HepG2 (cell line): ENCODE results near the gene ARL5A. TPM values are rescaled to one million over a fixed set of nuclear protein-coding genes. Genes with fewer than 3 reads are reported as not detected.

Experiments
- BHLHE40 ChIP-seq: IDR thresholded peaks from 2 replicates; pipeline ENCODE4 v1.6.1; 2011; ENCODE audit warnings: low read length, improper control_type of control experiment
- CC2D1A ChIP-seq: sonication (generic); formaldehyde crosslinking; IDR thresholded peaks from 2 replicates; pipeline ENCODE4 v1.8.1; 2023; ENCODE audit warnings: mild to moderate bottlenecking, missing genetic modification reagents
- CCDC6 ChIP-seq: sonication (generic); formaldehyde crosslinking; IDR thresholded peaks from 2 replicates; pipeline ENCODE4 v1.8.1; 2022; ENCODE audit warnings: mild to moderate bottlenecking, missing genetic modification reagents, moderate library complexity
- HNF4A ChIP-seq: sonication (generic); formaldehyde crosslinking; IDR thresholded peaks from 2 replicates; pipeline ENCODE4 v1.4.0; 2020; ENCODE audit warnings: missing genetic modification reagents
- HNRNPH1 ChIP-seq: fragments of 200-400 bp; formaldehyde crosslinking; optimal IDR thresholded peaks from 2 replicates; pipeline ENCODE3; 2017; ENCODE audit warnings: mild to moderate bottlenecking, low read depth, low read length
- IRF2 ChIP-seq: IDR thresholded peaks from 2 replicates; pipeline ENCODE4 v1.6.1; 2018; ENCODE audit warnings: missing genetic modification reagents, missing compliant biosample characterization
- MTF1 ChIP-seq: sonication (generic); formaldehyde crosslinking; IDR thresholded peaks from 2 replicates; pipeline ENCODE4 v1.5.0; 2020; ENCODE audit warnings: missing genetic modification reagents
- MZF1 ChIP-seq: sonication (generic); formaldehyde crosslinking; IDR thresholded peaks from 2 replicates; pipeline ENCODE4 v1.8.1; 2023; ENCODE audit warnings: mild to moderate bottlenecking, missing genetic modification reagents, borderline replicate concordance
- NFKB2 ChIP-seq: sonication (generic); formaldehyde crosslinking; IDR thresholded peaks from 2 replicates; pipeline ENCODE4 v1.4.0; 2020; ENCODE audit warnings: missing genetic modification reagents, borderline replicate concordance
- NR3C1 ChIP-seq: sonication (generic); formaldehyde crosslinking; IDR thresholded peaks from 2 replicates; pipeline ENCODE4 v1.4.0; 2020; ENCODE audit warnings: missing genetic modification reagents
- ONECUT2 ChIP-seq: sonication (generic); formaldehyde crosslinking; IDR thresholded peaks from 2 replicates; pipeline ENCODE4 v1.4.0; 2020; ENCODE audit warnings: missing genetic modification reagents
- PAWR ChIP-seq: sonication (generic); formaldehyde crosslinking; IDR thresholded peaks from 2 replicates; pipeline ENCODE4 v1.4.0; 2020; ENCODE audit warnings: missing genetic modification reagents, mild to moderate bottlenecking, borderline replicate concordance
- RNF2 ChIP-seq: fragments of 450-650 bp; conservative IDR thresholded peaks from 2 replicates; pipeline ENCODE4 v1.6.1; 2016; ENCODE audit warnings: low read depth
- SAP130 ChIP-seq: IDR thresholded peaks from 2 replicates; pipeline ENCODE4 v1.6.1; 2016; ENCODE audit warnings: low read depth
- SCMH1 ChIP-seq: sonication (generic); formaldehyde crosslinking; IDR thresholded peaks from 2 replicates; pipeline ENCODE4 v1.9.0; 2021; ENCODE audit warnings: missing genetic modification reagents, mild to moderate bottlenecking, borderline replicate concordance
- SNAI1 ChIP-seq: sonication (generic); formaldehyde crosslinking; IDR thresholded peaks from 2 replicates; pipeline ENCODE4 v1.5.0; 2020; ENCODE audit warnings: mild to moderate bottlenecking, missing genetic modification reagents, borderline replicate concordance
- TIGD3 ChIP-seq: sonication (generic); formaldehyde crosslinking; IDR thresholded peaks from 2 replicates; pipeline ENCODE4 v1.5.1; 2020; ENCODE audit warnings: mild to moderate bottlenecking, missing genetic modification reagents, borderline replicate concordance
- TP53 ChIP-seq: sonication (generic); formaldehyde crosslinking; conservative IDR thresholded peaks from 2 replicates; pipeline ENCODE4 v1.4.0; 2020; ENCODE audit warnings: missing genetic modification reagents
- YEATS4 ChIP-seq: sonication (generic); formaldehyde crosslinking; IDR thresholded peaks from 2 replicates; pipeline ENCODE4 v1.4.0; 2020; ENCODE audit warnings: missing genetic modification reagents, borderline replicate concordance
- ZC3H4 ChIP-seq: sonication (generic); formaldehyde crosslinking; IDR thresholded peaks from 2 replicates; pipeline ENCODE4 v1.4.0; 2020; ENCODE audit warnings: missing genetic modification reagents, borderline replicate concordance
- ZFP41 ChIP-seq: sonication (generic); formaldehyde crosslinking; IDR thresholded peaks from 2 replicates; pipeline ENCODE4 v1.4.0; 2020; ENCODE audit warnings: mild to moderate bottlenecking, missing genetic modification reagents, borderline replicate concordance
- ZNF160 ChIP-seq: sonication (generic); formaldehyde crosslinking; IDR thresholded peaks from 2 replicates; pipeline ENCODE4 v1.8.0; 2022; ENCODE audit warnings: mild to moderate bottlenecking, inconsistent platforms, missing genetic modification reagents
- ZNF496 ChIP-seq: sonication (generic); formaldehyde crosslinking; IDR thresholded peaks from 2 replicates; pipeline ENCODE4 v1.8.1; 2023; ENCODE audit warnings: mild to moderate bottlenecking, moderate library complexity, missing genetic modification reagents; ENCODE audit not compliant: insufficient replicate concordance
- ZNF530 ChIP-seq: sonication (generic); formaldehyde crosslinking; IDR thresholded peaks from 2 replicates; pipeline ENCODE4 v1.5.0; 2020; ENCODE audit warnings: low read depth, mild to moderate bottlenecking, missing genetic modification reagents
- ZNF770 ChIP-seq: sonication (generic); formaldehyde crosslinking; IDR thresholded peaks from 2 replicates; pipeline ENCODE4 v1.5.0; 2020; ENCODE audit warnings: mild to moderate bottlenecking, missing genetic modification reagents
- ZSCAN9 ChIP-seq: IDR thresholded peaks from 2 replicates; pipeline ENCODE4 v1.6.1; 2016; ENCODE audit warnings: borderline replicate concordance
- polyA plus RNA-seq, 8 experiments: library from polyadenylated mRNA; depleted of rRNA in 3 of 8; stranded (reverse) in 7 of 8; unstranded in 1 of 8; fragments of >200 nt; fragmentation: Illumina TruSeq in 4 of 8; extraction: Trizol in 4 of 8; gene quantifications; 2 replicates each; pipeline versions ENCODE4 v1.2.1 to v1.2.3, GENCODE V29; 2011 to 2016; ENCODE audit warnings: low read depth in 4 of 8, missing spikeins in 1 of 8, mixed read lengths in 1 of 8; ENCODE audit not compliant: insufficient read depth in 1 of 8
- total RNA-seq, 5 experiments: library from RNA; depleted of rRNA; stranded (reverse); fragments of >200 nt; fragmentation: Illumina TruSeq; extraction: Trizol; gene quantifications; 2 replicates each; pipeline ENCODE4 v1.2.3, GENCODE V29; 2016; ENCODE audit warnings: low read depth in 1 of 5
- TF ChIP-seq, protein P1 (sequence below): sonication (generic); formaldehyde crosslinking; conservative IDR thresholded peaks from 2 replicates; pipeline ENCODE4 v1.8.0; 2022; ENCODE audit warnings: low read depth, missing genetic modification reagents

ARL5A gene
- total and polyA plus RNA-seq, 2 of the 13 experiments (the other 11 are each of a cell fraction or from before 2014, with no cell fraction given): 47.5 to 149 TPM

DNA sequence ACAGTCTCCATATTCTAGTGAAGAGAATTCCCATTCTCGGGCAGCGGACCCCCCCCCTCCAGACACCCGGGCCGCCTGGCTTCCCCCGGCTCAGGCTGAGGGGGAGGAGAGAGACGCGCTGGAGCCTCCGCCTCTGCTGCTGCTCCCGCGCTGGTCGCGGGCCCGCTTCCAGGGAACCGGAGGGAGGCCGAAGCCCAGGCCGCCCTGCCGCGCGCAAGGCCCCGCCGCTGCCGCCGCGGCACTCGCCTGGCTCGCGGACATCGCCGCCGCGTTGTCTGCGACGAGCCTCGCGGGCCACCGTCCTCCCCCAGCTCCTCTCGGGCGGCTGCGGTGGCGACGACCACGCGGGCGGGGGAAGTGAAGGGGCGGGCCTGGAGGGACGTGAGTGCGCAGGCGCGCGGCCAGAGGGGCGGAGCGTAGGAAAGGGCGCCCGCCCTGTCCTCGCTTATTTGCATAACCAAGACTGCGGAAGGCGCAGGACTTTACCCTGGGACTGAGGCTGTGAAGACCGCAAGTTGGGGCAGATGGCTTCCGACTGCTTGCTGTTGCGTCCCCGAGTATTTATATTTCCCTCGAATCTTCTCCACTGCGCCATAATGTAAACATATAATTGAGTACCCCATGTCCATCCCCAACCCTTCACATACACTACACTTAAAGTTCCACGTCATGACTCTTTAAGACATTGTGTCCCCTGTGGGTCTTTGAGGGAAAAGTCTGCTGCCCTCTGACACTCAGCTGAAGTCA, at the start of gene ARL5A (continued):
- 0 out of 2 replicates have a peak, but pooled peaks have one; percentile 14 for TF ChIP-seq ZSCAN9 (CRISPR knock-in tag)
- peak; percentile 79 for TF ChIP-seq RNF2
- TF ChIP-seq HNF4A (CRISPR knock-in tag): peak; percentile 79
- TF ChIP-seq BHLHE40: peak; percentile 23; the same call in 1 of the 2 replicates
- TF ChIP-seq NR3C1 (CRISPR knock-in tag): no peak
- no peak for TF ChIP-seq CC2D1A
- no peak for TF ChIP-seq TIGD3 (CRISPR knock-in tag)
- TF ChIP-seq IRF2 (CRISPR knock-in tag): peak; percentile 89
- peak; percentile 92 for TF ChIP-seq CCDC6
- no peak for TF ChIP-seq ZFP41 (CRISPR knock-in tag)
- no peak; the same call in 1 of the 2 replicates for TF ChIP-seq MZF1
- TF ChIP-seq ONECUT2 (CRISPR knock-in tag): no peak
- no peak for TF ChIP-seq SCMH1 (CRISPR knock-in tag)
- TF ChIP-seq ZNF496 (CRISPR knock-in tag): no peak
- TF ChIP-seq ZC3H4: no peak; the same call in 1 of the 2 replicates
- TF ChIP-seq, protein P1, sequence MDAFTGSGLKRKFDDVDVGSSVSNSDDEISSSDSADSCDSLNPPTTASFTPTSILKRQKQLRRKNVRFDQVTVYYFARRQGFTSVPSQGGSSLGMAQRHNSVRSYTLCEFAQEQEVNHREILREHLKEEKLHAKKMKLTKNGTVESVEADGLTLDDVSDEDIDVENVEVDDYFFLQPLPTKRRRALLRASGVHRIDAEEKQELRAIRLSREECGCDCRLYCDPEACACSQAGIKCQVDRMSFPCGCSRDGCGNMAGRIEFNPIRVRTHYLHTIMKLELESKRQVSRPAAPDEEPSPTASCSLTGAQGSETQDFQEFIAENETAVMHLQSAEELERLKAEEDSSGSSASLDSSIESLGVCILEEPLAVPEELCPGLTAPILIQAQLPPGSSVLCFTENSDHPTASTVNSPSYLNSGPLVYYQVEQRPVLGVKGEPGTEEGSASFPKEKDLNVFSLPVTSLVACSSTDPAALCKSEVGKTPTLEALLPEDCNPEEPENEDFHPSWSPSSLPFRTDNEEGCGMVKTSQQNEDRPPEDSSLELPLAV (CRISPR knock-in tag): no peak
- peak; percentile 99 for TF ChIP-seq YEATS4 (CRISPR knock-in tag)
- TF ChIP-seq ZNF160: peak; percentile 76; the same call in 1 of the 2 replicates
- peak; percentile 71 for TF ChIP-seq ZNF770 (CRISPR knock-in tag)
- peak; percentile 89 for TF ChIP-seq NFKB2 (CRISPR knock-in tag)
- no peak for TF ChIP-seq ZNF530
- no peak for TF ChIP-seq HNRNPH1
- 0 out of 2 replicates have a peak, but pooled peaks have one; percentile 52 for TF ChIP-seq SNAI1 (CRISPR knock-in tag)
- TF ChIP-seq SAP130 (CRISPR knock-in tag): peak; percentile 90
- TF ChIP-seq TP53 (CRISPR knock-in tag): no peak
- no peak for TF ChIP-seq PAWR
- TF ChIP-seq MTF1 (CRISPR knock-in tag): no peak
